22Rv1 (cell line): ENCODE measurements around the gene NUP210L.

Source experiments
- H3K27ac ChIP-seq: fragments of 450-650 bp; 2 replicates; pipeline ENCODE4 v1.5.1; 2017
- ZFX ChIP-seq: fragments of 450-650 bp; IDR thresholded peaks from 2 replicates; pipeline ENCODE4 v1.6.1; 2017; ENCODE audit warnings: antibody characterized with exemption, borderline replicate concordance
- TF ChIP-seq, protein P1 (sequence below): fragments of 450-650 bp; IDR thresholded peaks from 2 replicates; pipeline ENCODE4 v1.5.1; 2017; ENCODE audit warnings: mild to moderate bottlenecking

Gene NUP210L

DNA sequence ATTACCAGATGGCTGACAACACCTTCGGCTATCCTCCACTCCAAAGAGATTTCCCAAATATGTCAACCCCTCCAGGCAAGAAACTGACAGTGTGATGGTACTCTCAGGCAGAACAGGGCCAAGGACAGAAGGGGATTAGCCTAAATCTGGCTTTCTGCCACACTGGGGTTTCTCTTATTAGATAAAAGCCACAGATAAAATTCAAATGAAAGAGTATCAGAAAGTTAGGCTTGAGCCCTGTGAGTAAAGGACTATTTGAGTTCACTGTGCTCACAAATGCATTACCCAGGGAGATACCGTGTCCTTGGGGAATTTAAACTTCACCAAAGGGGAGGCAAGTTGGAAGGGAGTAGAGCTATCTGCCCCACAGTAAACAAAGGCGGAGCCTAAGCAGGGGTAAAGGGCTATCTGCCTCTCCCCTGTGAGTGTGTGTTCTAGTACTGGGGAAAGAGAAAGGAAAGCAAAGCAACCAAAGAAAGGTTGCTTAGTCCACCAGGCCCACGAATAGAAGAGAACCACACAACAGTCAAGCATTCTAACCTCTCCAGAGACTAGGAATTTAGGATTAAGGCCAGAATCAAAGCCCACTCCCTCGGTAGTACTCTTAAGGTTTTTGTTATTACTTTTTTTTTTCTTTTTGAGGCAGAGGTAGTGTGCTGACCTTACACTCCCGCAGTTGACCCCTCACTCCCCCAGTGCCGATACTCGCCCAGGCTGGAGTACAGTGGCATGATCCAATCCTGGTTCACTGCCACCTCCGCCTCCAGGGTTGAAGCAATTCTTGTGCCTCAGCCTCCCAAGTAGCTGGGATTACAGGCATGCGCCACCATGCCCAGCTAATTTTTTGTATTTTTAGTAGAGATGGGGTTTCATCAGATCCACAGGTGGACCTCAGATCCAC lies 24.3 kb upstream of the NUP210L start:
- H3K27ac ChIP-seq, result peak overlapping the region; percentile 4
- TF ChIP-seq, protein P1, sequence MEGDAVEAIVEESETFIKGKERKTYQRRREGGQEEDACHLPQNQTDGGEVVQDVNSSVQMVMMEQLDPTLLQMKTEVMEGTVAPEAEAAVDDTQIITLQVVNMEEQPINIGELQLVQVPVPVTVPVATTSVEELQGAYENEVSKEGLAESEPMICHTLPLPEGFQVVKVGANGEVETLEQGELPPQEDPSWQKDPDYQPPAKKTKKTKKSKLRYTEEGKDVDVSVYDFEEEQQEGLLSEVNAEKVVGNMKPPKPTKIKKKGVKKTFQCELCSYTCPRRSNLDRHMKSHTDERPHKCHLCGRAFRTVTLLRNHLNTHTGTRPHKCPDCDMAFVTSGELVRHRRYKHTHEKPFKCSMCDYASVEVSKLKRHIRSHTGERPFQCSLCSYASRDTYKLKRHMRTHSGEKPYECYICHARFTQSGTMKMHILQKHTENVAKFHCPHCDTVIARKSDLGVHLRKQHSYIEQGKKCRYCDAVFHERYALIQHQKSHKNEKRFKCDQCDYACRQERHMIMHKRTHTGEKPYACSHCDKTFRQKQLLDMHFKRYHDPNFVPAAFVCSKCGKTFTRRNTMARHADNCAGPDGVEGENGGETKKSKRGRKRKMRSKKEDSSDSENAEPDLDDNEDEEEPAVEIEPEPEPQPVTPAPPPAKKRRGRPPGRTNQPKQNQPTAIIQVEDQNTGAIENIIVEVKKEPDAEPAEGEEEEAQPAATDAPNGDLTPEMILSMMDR, result no peak
- no peak for TF ChIP-seq ZFX

DNA sequence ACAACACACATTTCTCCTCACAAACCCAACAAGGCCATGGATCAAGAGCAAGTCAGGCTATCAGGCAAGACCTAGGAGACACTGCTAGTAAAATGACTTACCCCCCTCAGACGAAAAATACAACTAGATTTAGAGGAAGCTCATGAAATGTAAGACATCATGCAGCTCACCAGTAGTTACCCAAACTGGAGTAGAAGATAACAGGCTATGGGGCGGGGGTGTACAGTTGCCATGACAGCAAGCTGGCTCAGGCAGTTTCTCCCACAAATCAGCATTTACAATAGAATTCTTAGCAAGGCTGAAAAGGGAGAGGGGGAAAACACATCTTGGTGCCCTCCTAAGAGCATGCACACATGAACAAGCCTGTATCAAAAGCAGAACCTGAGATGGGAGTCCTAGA lies 23.1 kb upstream of the NUP210L start:
- no peak for TF ChIP-seq ZFX
- TF ChIP-seq, protein P1, result no peak
- no peak overlapping the region; the same call in 1 of the 2 replicates for H3K27ac ChIP-seq

DNA sequence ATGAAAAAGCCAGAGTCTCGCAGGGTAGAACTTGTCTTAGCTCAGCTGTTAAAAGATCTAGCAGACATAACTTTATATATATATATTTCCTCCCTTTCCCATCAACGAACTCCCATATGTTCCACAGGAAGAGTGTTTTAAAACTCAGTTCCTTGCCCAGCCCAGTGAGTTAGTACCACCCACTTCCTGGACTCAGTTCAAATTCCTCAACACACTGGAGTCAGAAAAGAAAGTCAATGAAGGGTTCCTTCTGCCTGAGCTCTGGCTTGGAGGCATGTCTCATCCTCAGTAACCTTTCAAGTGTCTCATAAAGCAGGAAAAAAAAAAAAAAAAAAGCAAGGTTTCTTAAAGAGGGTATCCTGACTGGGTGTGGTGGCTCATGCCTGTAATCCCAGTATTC lies 21.5 kb upstream of the NUP210L start:
- no peak overlapping the region for H3K27ac ChIP-seq
- TF ChIP-seq ZFX, result no peak
- TF ChIP-seq, protein P1, result no peak

DNA sequence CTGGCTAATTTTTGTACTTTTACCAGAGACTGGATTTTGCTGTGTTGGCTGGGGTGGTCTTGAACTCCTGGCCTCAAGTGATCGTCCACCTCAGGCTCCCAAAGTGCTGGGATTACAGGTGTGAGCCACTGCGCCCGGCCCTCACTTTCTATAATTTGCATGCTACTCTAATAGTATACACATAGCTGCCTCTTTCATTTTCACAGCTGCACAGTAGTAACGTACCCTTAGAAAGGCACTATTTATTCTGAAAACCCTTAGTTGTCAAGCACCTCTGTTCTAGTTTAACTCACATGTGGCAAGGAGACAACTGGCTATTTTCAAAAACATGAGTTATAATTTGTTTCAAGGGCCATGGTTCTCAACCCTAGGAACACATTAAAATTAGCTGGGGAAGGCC lies 19.8 kb upstream of the NUP210L start:
- TF ChIP-seq, protein P1, result no peak
- TF ChIP-seq ZFX, result no peak
- H3K27ac ChIP-seq, result no peak overlapping the region

DNA sequence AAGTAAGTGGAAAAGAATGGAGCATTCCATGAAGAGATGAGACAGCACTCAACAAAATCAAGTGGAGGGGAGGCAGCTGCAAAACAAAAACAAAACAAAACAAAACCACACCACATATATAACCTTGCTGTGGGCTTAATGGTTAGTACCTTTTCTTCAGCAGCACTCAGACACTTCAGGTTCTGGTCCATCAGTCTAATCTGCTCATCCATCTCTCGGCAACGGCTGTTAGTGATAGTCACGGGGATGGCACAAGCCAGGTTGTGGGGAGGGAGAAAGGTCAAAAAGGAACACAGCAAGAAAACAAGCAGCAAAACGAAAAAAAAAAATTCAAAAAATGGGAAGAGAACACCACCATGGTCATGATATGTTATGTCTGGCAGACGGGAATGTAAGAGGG lies 17.0 kb upstream of the NUP210L start:
- no peak for TF ChIP-seq ZFX
- TF ChIP-seq, protein P1, result no peak
- H3K27ac ChIP-seq, result no peak overlapping the region; the same call in 1 of the 2 replicates

DNA sequence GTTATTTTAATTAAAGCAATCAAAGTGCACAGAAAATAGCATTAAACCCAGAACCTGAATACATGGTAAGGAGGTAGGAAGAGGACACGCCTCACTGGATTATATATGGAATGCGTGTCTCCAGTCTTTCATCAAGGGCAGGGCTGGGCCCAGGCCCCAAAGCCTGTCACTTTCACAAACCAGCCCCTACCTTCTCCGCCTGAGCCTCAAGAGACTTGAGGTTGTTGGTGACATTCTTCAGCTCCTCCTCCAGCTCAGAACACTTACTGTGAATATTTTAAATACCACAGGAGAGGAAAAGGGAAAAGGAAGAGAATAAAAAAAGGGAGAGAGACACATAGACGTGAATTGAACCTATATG lies 16.3 kb upstream of the NUP210L start:
- no peak for TF ChIP-seq ZFX
- TF ChIP-seq, protein P1, result no peak

DNA sequence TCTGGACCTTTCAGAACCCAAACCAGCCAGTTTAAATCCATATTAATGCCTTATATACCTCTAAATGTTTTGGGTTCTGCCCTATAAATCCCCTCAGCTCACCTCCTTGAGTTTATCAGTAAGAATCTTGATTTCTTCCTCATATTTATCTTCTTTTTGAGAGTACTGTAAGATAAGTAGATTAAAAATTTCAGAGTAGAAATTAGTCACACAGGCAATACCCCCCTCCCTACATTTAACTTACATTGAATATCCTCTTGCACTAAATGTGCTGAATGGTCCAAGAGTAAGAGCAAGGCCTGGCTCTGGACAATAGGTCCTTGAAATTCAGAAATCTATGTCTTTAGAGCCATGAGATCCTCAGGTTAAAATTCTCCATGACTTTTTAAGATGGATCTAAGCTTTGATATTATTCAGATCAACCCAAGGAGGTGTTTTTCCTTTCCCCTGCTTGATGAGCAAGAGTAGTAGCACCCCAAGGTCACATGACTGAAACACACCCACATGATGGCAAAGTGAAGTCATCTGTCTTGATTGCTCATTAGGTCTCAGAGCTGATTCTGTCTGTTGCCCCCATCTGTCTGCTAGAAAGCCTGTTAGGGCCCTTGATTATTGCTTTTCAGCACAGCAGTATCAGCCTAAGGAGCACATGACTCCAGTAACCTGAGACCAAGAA lies 15.8 kb upstream of the NUP210L start:
- TF ChIP-seq, protein P1, result no peak
- H3K27ac ChIP-seq, result no peak overlapping the region; the same call in 1 of the 2 replicates

More for the DNA sequence above, 16.3 kb upstream of the NUP210L start:
- no peak overlapping the region; the same call in 1 of the 2 replicates for H3K27ac ChIP-seq
